Left lung (tissue), 10 donors: ENCODE data around the gene HSPBP1. TPM values are rescaled to one million over a fixed set of nuclear protein-coding genes. Genes with fewer than 3 reads are reported as not detected.

ENCODE experiments used
- ATAC-seq: fragments of 200-7000 bp; cut with Tn5 transposase; one replicate; pipeline ENCODE4 v1.9.1; 2020; ENCODE audit warnings: moderate library complexity
- DNase-seq, 4 donors: peaks; one replicate each; pipeline ENCODE4 v3.0.0-alpha.2; 2013 to 2020
- H3K27ac ChIP-seq, 2 donors: fragments of 200-600 bp; sonication (generic) in 1 of 2; one replicate each; pipeline versions ENCODE4 v1.5.0 to v1.8.0; 2020 to 2021
- H3K27me3 ChIP-seq, 2 donors: fragments of 200-600 bp; sonication (generic) in 1 of 2; one replicate each; pipeline versions ENCODE4 v1.5.0 to v1.8.0; 2020 to 2021
- H3K36me3 ChIP-seq, 2 donors: fragments of 200-600 bp; sonication (generic) in 1 of 2; one replicate each; pipeline versions ENCODE4 v1.5.0 to v1.8.0; 2020 to 2021
- H3K4me1 ChIP-seq, 2 donors: fragments of 200-600 bp; one replicate each; pipeline ENCODE4 v1.8.0; 2021
- H3K4me3 ChIP-seq, 2 donors: fragments of 200-600 bp; sonication (generic) in 1 of 2; one replicate each; pipeline versions ENCODE4 v1.5.0 to v1.8.0; 2020 to 2021; ENCODE audit warnings: mild to moderate bottlenecking in 1 of 2
- H3K9me3 ChIP-seq, 2 donors: fragments of 200-600 bp; sonication (generic) in 1 of 2; one replicate each; pipeline versions ENCODE4 v1.5.0 to v1.8.0; 2020 to 2021
- CTCF ChIP-seq, 2 donors: fragments of 200-600 bp; sonication (generic) in 1 of 2; IDR thresholded peaks; one replicate each; pipeline versions ENCODE4 v1.5.0 to v1.8.0; 2021; ENCODE audit warnings: antibody characterized with exemption in 2 of 2
- intact Hi-C, 2 donors: fragments of 100-400 bp; cut with DNase I; formaldehyde crosslinking; loops; one replicate each; pipeline versions ENCODE4 v1.11.2 to v1.14.2; 2022
- polyA plus RNA-seq, 6 donors: library from polyadenylated mRNA; unstranded; fragments of 120-200 nt; gene quantifications; one replicate each; pipeline ENCODE4 v1.2.1, GENCODE V29; 2013; ENCODE audit not compliant: insufficient read length in 6 of 6
- total RNA-seq, 2 donors: library from RNA; stranded (reverse); fragmentation: NEBNext Ultra II Directional; extraction: Animal tissue kit (Norgen Biotek cat#: 25700); gene quantifications; one replicate each; pipeline ENCODE4 v1.2.1, GENCODE V29; 2021
- donor health status: DM: no; HTN: yes; CAD: no.
- donor health status: DM: no; HTN: no; CAD: no.

Gene HSPBP1
- total and polyA plus RNA-seq, 8 donors: 23.7 to 38.4 (median 29.7) TPM

GRCh38 chr19:55265173-55265572 lies 14.7 kb downstream of the HSPBP1 start:
- Histone ChIP-seq H3K9me3 (no peaks in the 10 kb centered on the region), H3K27me3 (no peaks in the 10 kb centered on the region), H3K4me3 (no peak overlapping the region), H3K4me1 (peaks cover 0 to 2% of the 10 kb centered on the region in 2 donors), H3K36me3 (peaks cover 0 to 10% of the 10 kb centered on the region in 2 donors), H3K27ac (no peak overlapping the region)
- ATAC-seq (no peak), DNase-seq (no peak)
- no peak for TF ChIP-seq CTCF (IDR thresholded peaks at IDR 0.05)
- intact Hi-C loops: no loop called here

GRCh38 chr19:55264531-55264930 lies 15.4 kb downstream of the HSPBP1 start:
- DNase-seq (peak in 1 of 4 donors; percentile 17), ATAC-seq (no peak)
- Histone ChIP-seq H3K9me3 (no peaks in the 10 kb centered on the region), H3K27me3 (no peaks in the 10 kb centered on the region), H3K4me3 (no peak overlapping the region), H3K27ac (no peak overlapping the region), H3K36me3 (peaks cover 0 to 10% of the 10 kb centered on the region in 2 donors), H3K4me1 (peaks cover 4 to 8% of the 10 kb centered on the region in 2 donors)
- intact Hi-C loops: no loop called here
- TF ChIP-seq CTCF (IDR thresholded peaks at IDR 0.05): no peak

- no peak for ATAC-seq
- intact Hi-C loops: no loop called here
- Histone ChIP-seq H3K36me3 (peaks cover 0 to 10% of the 10 kb centered on the region in 2 donors), H3K4me3 (no peak overlapping the region), H3K27me3 (no peaks in the 10 kb centered on the region), H3K4me1 (peaks cover 4 to 14% of the 10 kb centered on the region in 2 donors), H3K27ac (no peak overlapping the region), H3K9me3 (no peaks in the 10 kb centered on the region)
- no peak for DNase-seq
- no peak for TF ChIP-seq CTCF (IDR thresholded peaks at IDR 0.05)
Measured at GRCh38 chr19:55262359-55262758, 17.6 kb downstream of the HSPBP1 start.

- no peaks in the 10 kb centered on the region for H3K9me3 ChIP-seq
- intact Hi-C loops: no loop called here
- peaks cover 11 to 20% of the 10 kb centered on the region in 2 donors for H3K4me1 ChIP-seq
- no peak for TF ChIP-seq CTCF (IDR thresholded peaks at IDR 0.05)
- DNase-seq: no peak
- no peak overlapping the region for H3K27ac ChIP-seq
- H3K4me3 ChIP-seq: no peak overlapping the region
- H3K36me3 ChIP-seq: peaks cover 0 to 10% of the 10 kb centered on the region in 2 donors
- ATAC-seq: no peak
- H3K27me3 ChIP-seq: no peaks in the 10 kb centered on the region
Measured at GRCh38 chr19:55261671-55262126, 18.2 kb downstream of the HSPBP1 start.

GRCh38 chr19:55259540-55260210 lies 20.2 kb downstream of the HSPBP1 start:
- DNase-seq (peak in 1 of 4 donors; percentile 78), ATAC-seq (no peak)
- peak overlapping the region; percentile 84 to 95 for H3K27ac ChIP-seq
- intact Hi-C loops: no loop called here
- no peaks in the 10 kb centered on the region for H3K9me3 ChIP-seq
- H3K36me3 ChIP-seq: peaks cover 0 to 10% of the 10 kb centered on the region in 2 donors
- H3K4me1 ChIP-seq: peaks cover 26 to 41% of the 10 kb centered on the region in 2 donors
- peak overlapping the region; percentile 92 to 95 for H3K4me3 ChIP-seq
- no peaks in the 10 kb centered on the region for H3K27me3 ChIP-seq
- TF ChIP-seq CTCF (IDR thresholded peaks at IDR 0.05): no peak
